Stimulated activated CD8-positive, alpha-beta memory T cell treated with anti-CD3 and anti-CD28 coated beads, Interleukin-7, amount 100 ng/mL, for 1 hour (primary cell): ENCODE results near the gene FAM222A.
"Not testable (repeated sequence)": the region's sequence is repeated elsewhere in the genome, so short reads cannot be mapped to it uniquely, and the experiment has no call there.

ENCODE experiments used
- DNase-seq, 2 donors: peaks; one replicate each; pipeline ENCODE4 v3.0.0-alpha.2; 2020; ENCODE audit warnings: low read depth in 2 of 2

FAM222A gene

DNA sequence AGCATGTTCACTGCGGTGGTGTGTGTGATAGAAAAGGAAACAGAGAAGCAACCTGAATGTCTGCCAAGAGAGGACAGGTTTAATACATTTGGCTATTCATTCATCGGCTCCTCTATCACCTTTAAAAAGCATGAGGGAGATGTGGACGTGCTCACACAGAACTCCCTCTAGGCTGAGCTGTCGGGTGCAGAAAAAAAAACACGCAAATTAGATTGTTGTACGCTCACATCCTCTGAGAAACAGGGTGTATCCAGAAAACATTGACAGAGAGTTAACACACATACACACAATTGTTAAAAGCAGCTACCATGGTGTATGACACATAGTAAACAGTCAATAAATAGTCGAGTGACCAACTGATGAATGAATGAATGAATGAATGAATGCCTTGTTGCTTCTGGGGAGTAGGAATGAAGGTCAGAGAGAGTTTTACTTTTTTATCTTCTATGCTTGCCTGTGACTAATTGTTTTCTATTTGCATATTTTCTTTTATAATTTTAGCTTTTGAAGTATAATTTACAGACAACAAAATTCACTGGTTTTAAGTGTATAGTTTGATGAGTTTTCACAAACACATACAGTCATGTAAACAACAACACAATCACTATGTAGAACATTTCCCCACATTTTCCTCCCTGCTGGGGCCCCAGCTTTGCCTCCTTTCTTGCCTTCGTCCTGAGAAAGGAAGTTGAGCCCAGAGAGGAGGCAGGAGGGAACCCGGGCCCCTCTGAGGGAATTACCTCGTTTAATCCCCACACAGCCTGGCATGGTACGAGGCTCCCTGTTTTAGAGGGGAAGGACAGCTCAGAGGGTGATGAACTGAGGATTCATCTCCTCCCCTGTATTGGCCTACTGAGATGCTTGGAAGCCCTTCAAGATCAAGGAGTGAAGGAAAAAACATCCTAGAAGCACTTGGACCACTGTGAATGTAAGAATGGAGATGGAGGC, 19.7 kb upstream of the FAM222A start:
- DNase-seq, result no peak

DNA sequence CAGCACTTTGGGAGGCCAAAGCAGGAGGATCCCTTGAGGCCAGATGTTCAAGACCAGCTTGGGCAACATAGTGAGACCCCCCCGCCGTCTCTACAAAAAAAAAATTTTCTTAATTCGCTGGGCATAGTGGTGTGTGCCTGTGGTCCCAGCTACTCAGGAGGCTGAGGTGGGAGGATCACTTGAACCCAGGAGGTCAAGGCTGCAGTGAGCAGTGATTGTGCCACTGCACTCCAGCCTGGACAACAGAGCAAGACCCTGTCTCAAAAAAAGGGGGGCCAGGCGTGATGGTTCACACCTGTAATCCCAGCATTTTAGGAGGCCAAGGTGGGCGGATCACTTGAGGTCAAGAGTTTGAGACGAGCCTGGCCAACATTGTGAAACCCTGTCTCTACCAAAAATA, 19.0 kb upstream of the FAM222A start:
- not testable (repeated sequence) for DNase-seq

DNA sequence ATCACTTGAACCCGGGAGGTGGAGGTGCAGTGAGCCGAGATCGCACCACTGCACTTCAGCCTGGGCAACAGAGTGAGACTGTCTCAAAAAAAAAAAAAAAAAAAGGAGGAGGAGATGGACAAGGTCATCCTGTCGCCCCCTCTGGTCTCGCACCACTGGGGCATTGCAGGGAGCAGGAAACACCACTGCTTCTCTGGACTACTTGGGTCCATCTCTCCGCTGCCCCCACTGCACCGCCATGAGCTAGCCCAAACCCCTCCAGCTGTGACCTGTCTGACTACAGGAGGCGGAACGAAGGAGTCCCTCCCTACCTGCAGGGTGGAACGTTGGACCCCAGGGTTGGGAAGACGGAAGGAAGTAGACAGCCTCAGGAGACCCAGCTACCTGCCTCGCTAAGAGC, 18.2 kb upstream of the FAM222A start:
- DNase-seq, result no peak

DNA sequence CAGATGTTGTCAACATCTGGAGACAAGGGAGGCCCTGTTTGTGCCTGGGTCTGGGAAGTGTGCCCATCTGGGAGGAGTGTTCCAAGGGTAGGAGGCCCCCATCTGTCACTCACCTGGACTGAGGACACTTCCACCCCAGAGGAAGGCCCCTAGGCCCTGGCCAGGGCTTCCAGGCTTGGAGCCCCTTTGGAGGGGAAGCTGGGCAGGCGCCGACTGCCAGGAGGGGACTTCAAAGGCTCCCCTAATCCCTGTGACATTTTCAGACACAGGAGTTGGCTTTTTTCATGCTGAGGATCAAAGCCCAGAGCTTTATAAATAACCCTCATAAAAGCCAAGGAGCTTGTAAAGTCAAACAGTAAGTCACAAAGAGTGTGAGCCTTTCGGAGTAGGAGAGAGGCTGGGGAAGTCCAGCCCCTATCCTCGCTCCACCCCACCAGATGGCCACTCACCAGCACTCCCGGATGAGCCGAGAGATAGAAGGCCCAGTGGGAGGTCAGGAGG, 17.6 kb upstream of the FAM222A start:
- DNase-seq, result no peak

DNA sequence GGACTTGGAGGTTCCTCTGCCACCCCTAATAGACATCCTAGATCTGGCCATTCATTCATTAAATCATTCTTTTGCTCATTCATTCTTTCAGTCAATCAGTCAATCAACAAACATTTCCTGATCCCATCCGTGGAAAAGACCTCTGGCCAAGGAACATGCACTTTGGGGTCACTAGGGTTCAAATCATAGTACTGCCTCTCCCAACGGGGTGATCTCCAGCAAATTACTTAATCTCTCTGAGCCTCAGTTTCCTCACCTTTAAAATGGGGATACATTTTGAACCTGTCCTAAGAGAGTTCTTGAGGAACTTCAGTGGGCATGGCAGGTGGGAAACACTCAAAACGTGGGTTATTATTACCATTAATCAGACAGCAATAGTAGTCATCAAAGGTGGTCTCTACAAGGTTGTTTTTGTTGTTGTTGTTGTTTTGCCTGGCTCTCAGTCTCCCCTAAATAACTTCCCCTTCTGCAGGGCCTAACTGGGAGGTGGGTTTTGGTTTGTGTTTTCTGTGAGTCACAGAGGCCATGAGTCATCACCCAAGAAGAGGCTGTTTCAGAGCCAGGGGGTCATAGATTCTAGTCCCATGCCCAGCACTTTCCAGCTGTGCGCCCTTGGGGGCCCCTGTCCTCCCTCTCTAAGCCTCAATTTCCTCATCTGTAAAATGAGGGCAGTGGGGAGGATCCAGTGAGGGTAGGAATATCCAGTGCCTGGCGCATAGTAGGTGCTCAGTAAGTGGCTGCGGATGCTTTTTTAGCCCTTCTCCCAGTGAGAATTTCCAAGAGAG, 16.9 kb upstream of the FAM222A start:
- no peak for DNase-seq

DNA sequence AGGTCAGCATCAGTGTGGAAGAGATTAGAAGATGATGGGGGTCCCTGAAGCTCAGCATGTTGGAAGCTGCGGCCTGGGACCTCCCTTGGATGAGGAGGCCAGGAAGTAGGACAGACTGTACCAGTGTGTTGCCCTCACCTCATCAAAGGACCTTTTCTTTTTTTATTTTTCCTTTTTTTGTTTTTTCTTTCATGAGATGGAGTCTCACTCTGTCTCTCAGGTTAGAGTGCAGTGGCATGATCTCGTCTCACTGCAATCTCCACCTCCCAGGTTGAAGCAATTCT, 16.4 kb upstream of the FAM222A start:
- DNase-seq, result no peak

DNA sequence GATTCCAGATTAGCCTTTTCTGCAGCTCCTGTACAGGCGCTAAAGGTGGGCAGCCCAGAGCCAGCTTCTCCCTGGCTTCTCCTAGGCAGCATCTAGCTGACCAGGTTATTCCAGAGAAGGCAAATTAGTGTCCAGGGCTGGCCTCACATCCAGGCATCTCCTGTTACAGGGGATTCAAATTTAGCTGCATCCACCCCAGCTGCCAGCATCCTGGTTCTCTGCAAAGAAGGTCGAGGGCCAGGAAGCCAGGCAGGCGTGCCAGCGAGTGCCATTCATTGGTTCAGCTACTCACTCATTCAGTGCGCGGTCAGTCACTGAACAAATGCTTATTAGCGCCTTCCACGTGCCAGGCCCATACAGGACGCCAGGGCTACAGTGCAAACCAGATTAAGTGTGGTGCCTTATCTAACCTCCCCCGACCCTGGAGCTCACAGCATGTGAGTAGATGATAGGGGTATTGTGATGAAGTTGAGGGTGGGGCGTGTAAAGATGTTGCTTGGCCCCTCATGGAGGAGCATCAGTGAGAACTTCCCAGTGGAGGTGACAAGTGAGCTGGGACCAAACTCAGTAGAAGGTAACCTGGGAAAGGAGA, 15.7 kb upstream of the FAM222A start:
- no peak for DNase-seq

DNA sequence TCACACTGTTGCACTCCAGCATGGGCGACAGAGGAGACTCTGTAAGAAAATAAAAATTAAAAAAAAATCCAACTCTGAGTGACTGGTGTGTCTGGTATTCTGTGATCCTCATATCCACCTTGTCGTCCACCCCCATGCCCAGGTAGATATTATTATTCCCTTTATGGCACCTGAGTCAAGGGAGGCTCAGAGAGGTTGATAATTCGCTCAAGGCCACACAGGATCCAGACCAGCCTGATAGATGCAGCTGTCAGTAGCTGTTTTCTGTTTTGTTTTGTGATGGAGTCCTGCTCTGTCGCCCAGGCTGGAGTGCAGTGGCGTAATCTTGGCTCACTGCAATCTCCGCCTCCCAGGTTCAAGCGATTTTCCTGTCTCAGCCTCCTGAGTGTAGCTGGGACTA, 14.8 kb upstream of the FAM222A start:
- no peak for DNase-seq

DNA sequence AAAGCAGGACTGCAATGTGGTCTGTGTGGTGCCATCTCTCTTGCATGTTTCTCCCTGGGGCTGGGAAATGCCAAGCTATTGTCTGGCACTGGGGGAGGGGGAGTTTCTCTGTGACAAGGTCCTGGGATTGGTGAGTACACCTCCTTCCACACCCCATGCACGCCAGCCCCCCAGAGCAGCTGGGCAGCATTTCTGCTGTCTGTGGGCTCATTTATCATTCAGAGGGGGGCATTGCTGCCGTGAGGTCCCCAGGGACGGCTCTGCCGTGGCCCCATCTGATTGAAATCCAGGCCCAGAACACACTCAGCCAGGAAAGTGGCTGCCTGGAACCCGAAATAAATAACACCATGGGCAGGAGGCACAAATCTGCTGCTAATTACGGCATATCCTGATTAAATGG, 12.6 kb upstream of the FAM222A start:
- no peak for DNase-seq

DNA sequence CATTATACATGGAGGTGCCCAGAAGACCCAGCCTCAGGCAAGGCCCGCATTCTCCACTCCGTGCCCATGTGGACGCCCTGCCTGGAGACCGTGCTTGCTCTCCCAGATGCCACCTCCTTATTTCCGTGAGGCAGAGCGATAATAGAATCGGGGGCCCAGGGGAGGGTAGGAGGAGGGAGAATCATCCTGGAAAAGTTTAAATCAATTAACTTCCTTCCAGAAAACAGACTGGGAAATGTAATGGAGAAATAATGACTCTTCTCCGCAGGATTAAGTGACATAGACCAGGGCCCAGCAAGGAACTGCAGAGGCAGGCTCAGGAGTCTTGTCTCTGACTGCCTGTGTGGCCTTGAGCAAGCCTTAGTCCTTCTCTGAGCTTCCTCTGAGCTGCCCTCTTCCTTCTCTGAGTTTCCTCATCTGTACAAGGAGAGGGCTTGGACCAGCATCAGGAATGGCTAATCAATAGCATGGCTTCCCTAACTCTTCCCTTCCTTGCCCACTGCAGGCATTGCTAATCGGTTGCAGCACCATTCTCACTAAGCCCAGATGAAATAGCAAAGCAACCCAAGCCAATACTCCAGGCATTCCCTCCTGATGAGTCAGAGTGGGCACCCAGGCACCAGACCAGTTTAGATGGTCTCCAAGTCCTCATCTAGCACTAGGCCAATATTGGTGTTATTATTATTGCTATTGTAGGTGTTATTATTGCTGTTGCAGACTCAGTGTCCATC, 11.3 kb upstream of the FAM222A start:
- DNase-seq, result no peak

DNA sequence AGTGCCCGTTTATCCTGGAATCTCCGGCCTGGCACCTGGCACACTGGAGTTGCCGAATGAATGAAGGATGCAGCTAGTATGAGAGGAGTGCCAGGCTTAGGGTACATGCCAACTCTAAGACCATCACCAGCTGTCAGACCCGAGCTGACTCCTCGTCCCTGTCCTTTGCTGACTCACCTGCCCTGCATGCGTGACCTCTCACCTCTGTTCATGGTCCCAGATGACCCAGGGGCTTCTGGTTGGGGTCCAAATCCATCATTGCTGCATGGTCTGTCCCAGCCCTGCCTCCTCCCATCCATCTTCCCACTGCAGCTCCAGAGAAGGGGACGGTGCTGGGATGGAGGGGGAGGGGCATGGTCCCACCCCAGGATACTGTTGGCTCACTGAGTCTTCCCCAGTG, 9.9 kb upstream of the FAM222A start:
- no peak for DNase-seq

DNA sequence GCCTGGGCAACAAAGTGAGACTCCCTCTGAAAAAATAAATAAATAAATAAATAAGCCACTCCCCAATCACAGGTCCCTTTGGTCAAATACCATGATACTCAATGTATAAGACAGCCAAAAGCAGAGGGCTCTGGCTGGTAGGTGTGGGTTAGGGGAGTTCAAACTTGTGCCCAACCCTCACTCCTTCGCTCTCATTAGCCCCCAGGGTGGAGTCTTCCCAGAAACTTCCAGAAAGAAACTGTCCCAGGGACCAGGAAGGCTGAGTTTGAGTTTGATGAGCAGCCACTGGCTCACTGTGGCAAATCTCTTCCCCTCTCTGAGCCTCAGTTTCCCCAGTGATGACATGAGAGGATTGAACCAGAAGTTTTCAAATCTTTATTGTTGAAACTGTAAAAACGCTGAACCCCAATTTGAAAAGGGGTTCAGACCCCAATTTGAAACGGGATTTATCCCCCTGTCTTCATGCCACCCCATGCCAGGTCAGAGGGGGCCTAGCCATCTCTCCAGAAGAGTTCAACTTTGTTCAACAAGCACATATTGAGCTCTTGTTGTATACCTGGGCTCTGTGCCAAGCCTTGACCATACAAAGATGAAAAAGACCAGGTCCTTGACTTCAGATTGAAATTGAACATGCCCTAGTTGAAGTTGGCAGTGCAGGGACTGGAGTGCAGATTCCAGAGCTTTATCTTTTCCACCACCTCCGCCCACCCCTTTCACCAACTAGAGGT, 9.1 kb upstream of the FAM222A start:
- no peak for DNase-seq

DNA sequence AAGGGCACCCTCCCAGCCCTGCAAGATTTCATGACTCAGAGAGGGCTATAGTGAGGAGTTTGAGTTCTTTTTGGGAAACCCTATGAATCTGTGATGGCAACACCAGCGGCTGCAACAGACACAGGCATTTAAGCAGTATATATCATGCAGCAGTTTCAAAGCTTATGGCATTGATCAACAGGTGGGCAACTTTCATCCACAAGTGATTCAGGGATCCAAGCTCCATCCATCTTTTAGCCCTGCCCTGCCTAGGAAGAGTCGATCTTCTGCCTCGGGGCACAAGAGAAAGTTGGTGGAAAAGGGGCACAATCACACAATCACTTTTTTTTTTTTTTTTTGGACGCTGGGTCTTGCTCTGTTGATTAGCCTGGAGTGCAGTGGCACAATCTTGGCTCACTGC, 8.3 kb upstream of the FAM222A start:
- no peak for DNase-seq

DNA sequence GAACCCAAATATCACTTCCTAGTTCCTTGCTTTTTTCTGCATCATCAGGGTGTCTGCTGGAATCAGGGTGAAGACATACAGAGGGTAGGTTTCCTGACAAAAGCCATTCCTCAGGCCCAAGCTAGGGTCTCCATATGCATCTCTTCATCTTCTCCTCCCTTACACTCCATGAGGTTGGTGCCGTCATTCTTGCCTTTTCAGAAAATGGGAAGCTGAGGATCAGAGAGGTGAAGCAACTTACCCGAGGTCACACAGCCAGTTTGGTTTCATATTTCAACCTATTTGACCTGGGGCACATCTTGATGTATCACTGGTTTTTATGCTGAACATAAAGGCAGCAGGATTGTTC, 7.3 kb upstream of the FAM222A start:
- DNase-seq, result no peak

DNA sequence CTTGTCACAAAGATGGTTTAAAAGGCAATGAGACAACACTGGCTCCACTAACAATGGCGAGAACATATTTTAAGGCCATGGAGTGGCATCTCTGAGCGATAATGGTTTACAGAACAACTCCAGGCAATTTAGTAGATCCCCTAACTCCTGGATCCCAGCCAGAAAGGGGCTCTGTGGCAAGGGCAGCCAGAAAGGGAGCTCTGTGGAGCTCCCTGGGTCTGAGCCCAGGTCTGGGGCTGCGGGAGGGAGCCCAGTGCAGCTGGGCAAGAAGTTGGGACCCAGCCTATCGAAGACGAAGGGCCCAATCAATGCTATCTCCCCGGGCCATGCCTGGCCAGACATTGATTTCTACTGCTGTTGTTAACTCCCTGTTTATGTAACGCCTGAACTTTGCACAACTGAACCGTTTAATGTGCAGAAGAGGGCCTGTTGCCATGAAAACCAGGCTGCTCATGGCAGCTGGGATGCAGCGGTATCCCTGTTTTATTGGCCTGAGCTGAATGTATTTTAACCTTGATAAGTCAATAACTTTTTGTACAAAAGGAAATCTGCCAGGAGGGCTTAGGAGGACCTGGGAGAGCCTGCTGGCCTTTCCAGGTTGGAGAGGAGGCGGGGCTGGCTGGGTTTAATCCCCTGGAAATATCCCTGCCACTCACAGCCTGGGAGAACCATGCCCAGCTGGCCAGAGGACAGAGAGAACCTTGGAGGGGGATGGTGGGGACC, 6.7 kb upstream of the FAM222A start:
- no peak for DNase-seq

DNA sequence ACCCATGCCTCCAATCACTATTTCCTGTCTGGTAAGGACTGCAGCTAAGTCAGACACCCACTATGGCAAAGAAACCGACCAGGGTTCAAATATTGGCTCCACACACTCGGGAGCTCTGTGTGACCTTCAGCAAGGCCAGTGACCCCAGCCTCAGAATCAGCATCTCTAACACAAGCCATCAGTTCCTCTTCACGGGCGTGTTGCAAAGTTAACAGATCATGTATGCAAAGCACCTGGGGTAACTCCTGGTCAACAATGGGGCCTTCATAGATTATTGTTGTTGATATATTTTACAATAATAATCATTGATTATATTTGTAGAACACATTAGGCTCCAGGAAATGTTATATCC, 6.2 kb upstream of the FAM222A start:
- DNase-seq, result no peak

DNA sequence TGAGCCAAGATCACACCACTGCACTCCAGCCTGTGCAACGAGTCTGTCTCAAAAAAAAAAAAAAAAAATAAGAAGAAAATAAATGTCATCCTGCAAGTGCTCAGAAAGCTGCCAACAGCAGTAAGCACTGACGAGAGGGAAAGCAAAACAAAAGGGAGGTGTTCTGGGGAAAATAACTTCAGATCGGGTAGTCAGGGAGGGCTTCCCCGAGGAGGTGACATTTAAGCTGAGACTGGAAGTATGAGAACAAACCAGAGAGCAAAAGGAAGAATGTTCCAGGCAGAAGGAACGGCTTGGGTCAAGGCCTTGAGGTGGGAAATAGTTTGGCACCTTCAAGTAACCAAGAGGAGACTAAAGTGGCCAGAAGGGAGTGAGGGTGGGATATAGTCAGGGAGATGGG, 4.7 kb upstream of the FAM222A start:
- no peak for DNase-seq

DNA sequence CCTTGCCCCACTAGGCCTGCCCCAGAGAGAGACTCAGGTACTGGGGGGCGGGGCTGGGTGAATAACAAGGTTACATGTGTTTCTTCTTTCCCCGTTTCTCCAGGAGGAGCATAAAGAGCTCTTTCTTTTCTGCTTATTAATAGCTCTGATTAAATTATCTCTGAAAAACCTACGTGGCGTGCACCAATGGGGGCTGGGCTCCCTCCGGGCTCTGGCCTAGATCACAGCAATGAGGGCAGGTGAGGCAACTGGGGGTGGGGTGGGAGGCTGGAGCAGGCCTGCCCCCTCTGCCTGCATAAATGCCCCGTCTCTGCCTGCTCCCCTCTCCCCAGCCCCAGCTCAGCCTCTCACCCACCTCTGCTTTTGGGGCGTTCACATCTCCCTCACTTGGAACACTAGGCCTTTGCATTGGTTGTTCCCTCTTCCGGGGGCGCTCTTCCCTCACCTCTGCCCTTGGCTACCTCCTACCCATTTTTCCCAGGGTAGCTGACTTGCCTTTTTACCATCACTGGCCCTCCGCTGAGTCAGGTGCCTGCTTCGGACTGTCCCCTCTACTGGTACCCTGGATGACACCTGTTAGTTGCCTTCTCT, 4.1 kb upstream of the FAM222A start:
- no peak for DNase-seq

DNA sequence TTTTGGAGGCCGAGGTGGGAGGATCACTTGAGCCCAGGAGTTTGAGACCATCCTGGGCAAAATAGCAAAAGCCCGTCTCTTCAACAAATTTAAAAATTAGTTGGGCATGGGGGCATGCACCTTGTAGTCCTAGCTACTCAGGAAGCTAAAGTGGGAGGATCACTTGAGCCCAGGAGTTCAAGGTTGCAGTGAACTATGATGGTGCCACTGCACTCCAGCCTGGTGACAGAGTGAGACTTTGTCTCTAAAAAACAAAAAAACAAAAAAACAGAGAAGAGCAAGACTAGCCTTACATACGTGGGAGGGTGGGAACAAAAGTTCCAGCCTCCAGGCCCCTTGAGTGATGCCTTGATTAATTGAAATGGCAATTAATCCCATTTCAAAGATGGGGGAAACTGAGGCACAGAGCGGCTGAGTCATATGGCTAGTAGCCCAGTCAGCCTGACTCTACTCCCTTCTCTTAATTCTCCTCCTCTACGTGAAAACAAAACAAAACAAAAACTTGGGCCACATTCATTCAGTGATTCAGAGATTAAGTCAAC, 3.3 kb upstream of the FAM222A start:
- DNase-seq, result no peak
